ENCODE measurements around the gene LARGE1.
"Not testable (repeated sequence)": the region's sequence is repeated elsewhere in the genome, so short reads cannot be mapped to it uniquely, and the experiment has no call there.

DNA sequence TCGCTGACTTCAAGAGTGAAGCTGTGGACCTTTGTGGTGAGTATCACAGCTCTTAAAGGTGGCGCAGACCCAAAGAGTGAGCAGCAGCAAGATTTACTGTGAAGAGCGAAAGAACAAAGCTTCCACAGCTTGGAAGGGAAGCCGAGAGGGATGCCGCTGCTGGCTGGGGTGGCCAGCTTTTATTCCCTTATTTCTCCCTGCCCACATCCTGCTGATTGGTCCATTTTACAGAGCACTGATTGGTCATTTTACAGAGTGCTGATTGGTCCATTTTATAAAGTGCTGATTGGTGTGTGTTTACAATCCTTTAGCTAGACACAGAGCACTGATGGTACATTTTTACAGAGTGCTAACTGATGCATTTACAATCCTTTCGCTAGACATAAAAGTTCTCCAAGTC is 353.8 kb downstream of the LARGE1 start:
- TF ChIP-seq CTCF, POLR2AphosphoS5 (IDR thresholded peaks at IDR 0.05): not testable (repeated sequence)
